Neural cell (in vitro differentiated cells): ENCODE results near the gene ANKRD60. TPM values are rescaled to one million over a fixed set of nuclear protein-coding genes. Genes with fewer than 3 reads are reported as not detected.

ENCODE experiments used
- H2AFZ ChIP-seq: fragments of 200-600, 300-800 bp; sonication (generic), shearing (Covaris generic); 2 replicates; pipeline ENCODE4 v1.6.0; 2014; ENCODE audit warnings: low read depth, mild to moderate bottlenecking, antibody characterized with exemption, low read length, moderate library complexity
- H3F3A ChIP-seq: fragments of 200-600 bp; shearing (Covaris generic); 2 replicates; pipeline ENCODE4 v1.6.1; 2016; ENCODE audit warnings: mild to moderate bottlenecking, moderate library complexity, mixed read lengths, antibody characterized with exemption, low read length; ENCODE audit not compliant: insufficient read depth, poor library complexity, severe bottlenecking
- H3K27ac ChIP-seq: fragments of 200-600, 300-800 bp; sonication (generic), shearing (Covaris generic); 2 replicates; pipeline ENCODE4 v1.5.1; 2014; ENCODE audit warnings: mild to moderate bottlenecking, low read length, moderate library complexity
- H3K27me3 ChIP-seq: fragments of 300-800, 200-600 bp; sonication (generic), shearing (Covaris generic); 2 replicates; pipeline ENCODE4 v1.6.0; 2014; ENCODE audit warnings: mild to moderate bottlenecking, low read depth, low read length, moderate library complexity; ENCODE audit not compliant: insufficient read depth
- H3K36me3 ChIP-seq: fragments of 300-800, 200-600 bp; sonication (generic), shearing (Covaris generic); 2 replicates; pipeline ENCODE4 v1.5.1; 2014; ENCODE audit warnings: mild to moderate bottlenecking, antibody characterized with exemption, low read length, moderate library complexity; ENCODE audit not compliant: insufficient read depth
- H3K4me2 ChIP-seq: fragments of 300-800, 200-600 bp; sonication (generic), shearing (Covaris generic); 2 replicates; pipeline ENCODE4 v1.6.0; 2014; ENCODE audit warnings: mild to moderate bottlenecking, low read length
- H3K4me3 ChIP-seq: fragments of 300-800, 200-600 bp; sonication (generic), shearing (Covaris generic); 2 replicates; pipeline ENCODE4 v1.5.1; 2014; ENCODE audit warnings: mild to moderate bottlenecking, low read length, moderate library complexity
- H3K79me2 ChIP-seq: fragments of 200-600 bp; shearing (Covaris generic); replicated peaks from 2 replicates; pipeline ENCODE4 v1.6.0; 2014; ENCODE audit warnings: mild to moderate bottlenecking, low read length, moderate library complexity; ENCODE audit not compliant: insufficient read depth
- H3K9ac ChIP-seq: fragments of 300-800, 200-600 bp; sonication (generic), shearing (Covaris generic); 2 replicates; pipeline ENCODE4 v1.6.1; 2016; ENCODE audit warnings: mild to moderate bottlenecking, low read length, mixed read lengths
- H3K9me2 ChIP-seq: fragments of 200-600 bp; shearing (Covaris generic); 2 replicates; pipeline ENCODE4 v1.6.1; 2016; ENCODE audit warnings: mild to moderate bottlenecking, low read length, mixed read lengths; ENCODE audit not compliant: insufficient read depth
- H3K9me3 ChIP-seq: fragments of 200-600, 300-800 bp; sonication (generic), shearing (Covaris generic); 2 replicates; pipeline ENCODE4 v1.6.1; 2016; ENCODE audit warnings: mild to moderate bottlenecking, mixed run types, low read length, moderate library complexity, mixed read lengths
- H4K20me1 ChIP-seq: fragments of 200-600 bp; shearing (Covaris generic); 2 replicates; pipeline ENCODE4 v1.6.1; 2016; ENCODE audit warnings: mild to moderate bottlenecking, mixed run types; ENCODE audit not compliant: insufficient read depth
- EP300 ChIP-seq: fragments of 450-650 bp; conservative IDR thresholded peaks from 2 replicates; pipeline ENCODE4 v1.6.1; 2014; ENCODE audit warnings: antibody characterized with exemption, mild to moderate bottlenecking, moderate library complexity; ENCODE audit not compliant: poor library complexity, severe bottlenecking
- EZH2 ChIP-seq: fragments of 200-600, 300-800 bp; shearing (Covaris generic), sonication (generic); IDR thresholded peaks from 2 replicates; pipeline ENCODE4 v1.6.1; 2014; ENCODE audit warnings: antibody characterized with exemption, low read length, borderline replicate concordance, mild to moderate bottlenecking; ENCODE audit not compliant: insufficient read depth, poor library complexity, severe bottlenecking
- MXI1 ChIP-seq: fragments of 450-650 bp; conservative IDR thresholded peaks from 2 replicates; pipeline ENCODE4 v1.6.1; 2014; ENCODE audit warnings: antibody characterized with exemption, mild to moderate bottlenecking; ENCODE audit not compliant: poor library complexity, severe bottlenecking
- POLR2AphosphoS5 ChIP-seq: IDR thresholded peaks from 2 replicates; pipeline ENCODE4 v1.6.1; 2012
- RAD21 ChIP-seq: fragments of 450-650 bp; conservative IDR thresholded peaks from 2 replicates; pipeline ENCODE4 v1.6.1; 2014; ENCODE audit warnings: antibody characterized with exemption, mild to moderate bottlenecking, moderate library complexity
- SMC3 ChIP-seq: fragments of 450-650 bp; conservative IDR thresholded peaks from 2 replicates; pipeline ENCODE4 v1.6.1; 2014; ENCODE audit warnings: antibody characterized with exemption, mild to moderate bottlenecking, moderate library complexity; ENCODE audit not compliant: poor library complexity
- TAF1 ChIP-seq: IDR thresholded peaks from 2 replicates; pipeline ENCODE4 v1.6.1; 2012; ENCODE audit warnings: low read depth
- polyA minus RNA-seq: library from RNA; depleted of rRNA, polyadenylated mRNA; stranded (reverse); fragments of >200 nt; gene quantifications from 2 replicates; pipeline ENCODE4 v1.2.3, GENCODE V29; 2014
- polyA plus RNA-seq: library from polyadenylated mRNA; depleted of rRNA; stranded (reverse); fragments of >200 nt; gene quantifications from 2 replicates; pipeline ENCODE4 v1.2.3, GENCODE V29; 2014
- TF ChIP-seq, protein P1 (sequence below): fragments of 450-650 bp; IDR thresholded peaks from 2 replicates; pipeline ENCODE4 v1.5.1; 2014; ENCODE audit warnings: antibody characterized with exemption, mild to moderate bottlenecking, moderate library complexity; ENCODE audit not compliant: poor library complexity, severe bottlenecking
- TF ChIP-seq, protein P2 (sequence below): IDR thresholded peaks from 2 replicates; pipeline ENCODE4 v1.6.1; 2012; ENCODE audit warnings: borderline replicate concordance

Gene ANKRD60, protein sequence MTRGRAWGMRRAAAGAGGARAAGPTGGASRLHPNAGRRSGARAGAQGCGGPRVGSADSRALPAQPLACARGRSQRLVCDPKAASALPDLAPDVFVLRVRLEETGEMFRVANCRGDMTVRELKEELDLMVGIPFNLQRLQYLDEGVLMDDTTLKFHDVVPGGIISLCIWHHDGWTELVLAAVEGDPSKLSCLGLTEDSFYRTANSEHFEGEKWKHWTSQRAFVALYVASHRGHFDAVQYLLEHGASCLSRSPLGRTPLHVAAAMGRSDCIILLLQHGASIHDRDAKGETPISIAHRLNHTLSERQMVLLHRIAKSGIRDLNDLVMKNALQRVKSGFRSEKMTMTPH
- polyA plus RNA-seq (not detected in 2 replicates), polyA minus RNA-seq (not detected in 2 replicates)

DNA sequence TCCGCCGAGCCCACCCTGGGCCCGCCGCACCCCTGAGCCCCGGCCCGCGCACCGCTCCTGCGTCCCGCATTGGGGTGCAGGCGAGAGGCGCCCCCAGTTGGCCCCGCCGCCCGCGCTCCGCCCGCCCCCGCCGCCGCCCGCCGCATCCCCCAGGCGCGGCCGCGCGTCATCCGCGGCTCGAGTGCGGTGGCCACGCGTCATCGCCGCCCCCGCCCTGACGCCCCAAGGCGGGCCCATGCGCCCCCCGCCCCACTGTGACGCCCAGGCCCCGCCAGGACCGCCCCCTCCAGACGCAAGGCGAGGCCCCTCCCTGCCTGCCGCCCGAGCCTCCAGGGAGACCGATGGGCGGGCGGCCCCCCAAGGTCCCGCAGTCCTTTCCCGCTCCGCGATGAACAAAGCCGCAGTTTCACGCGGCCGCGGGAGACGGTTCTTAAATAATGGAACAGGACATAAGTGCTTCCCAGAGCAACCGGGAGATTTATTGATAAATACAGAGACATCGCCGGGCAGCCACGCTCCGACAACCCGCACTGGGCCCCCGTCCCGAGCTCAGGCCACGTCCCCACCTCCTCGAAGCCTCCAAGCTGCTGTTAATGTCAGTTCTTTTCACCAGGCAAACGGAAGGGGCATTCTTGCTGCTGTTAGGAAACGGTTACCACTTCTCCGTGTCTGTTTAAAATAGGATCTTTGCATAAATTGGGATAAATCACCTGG lies at the start of gene ANKRD60:
Gene ANKRD60, minus strand, starts transcription at position 170 of the 714 bp plus-strand sequence. Its CDS starts 0 bp downstream, at position 170.
- no peak for TF ChIP-seq RAD21
- TF ChIP-seq EZH2: no peak
- TF ChIP-seq, protein P1, sequence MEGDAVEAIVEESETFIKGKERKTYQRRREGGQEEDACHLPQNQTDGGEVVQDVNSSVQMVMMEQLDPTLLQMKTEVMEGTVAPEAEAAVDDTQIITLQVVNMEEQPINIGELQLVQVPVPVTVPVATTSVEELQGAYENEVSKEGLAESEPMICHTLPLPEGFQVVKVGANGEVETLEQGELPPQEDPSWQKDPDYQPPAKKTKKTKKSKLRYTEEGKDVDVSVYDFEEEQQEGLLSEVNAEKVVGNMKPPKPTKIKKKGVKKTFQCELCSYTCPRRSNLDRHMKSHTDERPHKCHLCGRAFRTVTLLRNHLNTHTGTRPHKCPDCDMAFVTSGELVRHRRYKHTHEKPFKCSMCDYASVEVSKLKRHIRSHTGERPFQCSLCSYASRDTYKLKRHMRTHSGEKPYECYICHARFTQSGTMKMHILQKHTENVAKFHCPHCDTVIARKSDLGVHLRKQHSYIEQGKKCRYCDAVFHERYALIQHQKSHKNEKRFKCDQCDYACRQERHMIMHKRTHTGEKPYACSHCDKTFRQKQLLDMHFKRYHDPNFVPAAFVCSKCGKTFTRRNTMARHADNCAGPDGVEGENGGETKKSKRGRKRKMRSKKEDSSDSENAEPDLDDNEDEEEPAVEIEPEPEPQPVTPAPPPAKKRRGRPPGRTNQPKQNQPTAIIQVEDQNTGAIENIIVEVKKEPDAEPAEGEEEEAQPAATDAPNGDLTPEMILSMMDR: peak; percentile 15
- no peak for TF ChIP-seq MXI1
- TF ChIP-seq POLR2AphosphoS5: peak; percentile 19
- no peak within 1 kb of the TSS for H3K27ac ChIP-seq
- H3K79me2 ChIP-seq: no peaks in the 10 kb centered on the region
- H3K9me3 ChIP-seq: no peaks in the 10 kb centered on the region
- peak within 1 kb of the TSS; percentile 67 for H3K4me3 ChIP-seq
- peaks cover 38% of the 10 kb centered on the region for H3K27me3 ChIP-seq
- no peaks in the 10 kb centered on the region for H4K20me1 ChIP-seq
- H2AFZ ChIP-seq: no peak within 1 kb of the TSS
- H3K4me2 ChIP-seq: peak within 1 kb of the TSS; percentile 59
- H3K9me2 ChIP-seq: no peaks in the 10 kb centered on the region
- peak within 1 kb of the TSS; percentile 41 for H3K9ac ChIP-seq
- no peaks in the 10 kb centered on the region for H3K36me3 ChIP-seq
- H3F3A ChIP-seq: no peaks in the 10 kb centered on the region

DNA sequence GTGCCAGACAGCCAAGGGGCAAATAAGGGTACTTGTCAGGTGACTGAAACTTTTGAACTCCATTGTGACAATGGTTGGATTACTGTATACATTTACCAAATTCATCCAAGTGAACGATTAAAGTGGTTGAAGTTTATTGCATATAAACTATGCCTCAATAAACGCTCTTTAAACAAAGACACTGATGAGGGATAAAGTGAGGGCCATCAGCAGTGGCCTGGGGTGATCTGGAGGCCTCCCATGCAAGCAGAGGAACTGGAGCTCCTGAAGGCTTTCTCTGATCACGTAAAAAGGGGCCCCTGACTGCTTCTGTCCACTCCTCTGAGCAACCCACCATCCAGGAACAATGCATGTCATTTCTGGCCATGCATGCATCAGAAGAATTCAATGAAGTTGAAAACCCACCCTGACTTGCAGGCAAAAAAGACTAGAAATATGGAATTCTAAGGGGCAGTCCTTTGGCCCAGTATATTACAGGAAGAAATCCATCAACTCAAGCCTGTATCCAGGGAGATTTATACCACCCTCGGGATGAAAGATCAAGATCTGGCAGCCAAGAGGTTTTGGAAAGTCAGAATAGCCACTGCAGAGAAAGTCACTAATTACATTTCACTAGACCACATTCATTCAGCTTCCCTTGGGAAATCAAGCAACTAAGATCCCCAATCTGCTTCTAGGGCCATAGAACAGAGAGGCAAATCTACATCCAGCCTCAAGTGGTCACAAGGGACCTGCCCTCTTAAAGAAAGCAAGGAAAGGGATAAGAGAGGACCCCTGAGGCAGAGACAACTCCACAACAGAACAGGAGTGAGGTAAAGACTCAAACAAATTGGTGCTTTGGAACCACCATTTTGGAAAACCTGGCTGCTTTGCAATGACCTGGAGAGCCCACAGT lies 49.4 kb upstream of the ANKRD60 start:
- TF ChIP-seq, protein P2, sequence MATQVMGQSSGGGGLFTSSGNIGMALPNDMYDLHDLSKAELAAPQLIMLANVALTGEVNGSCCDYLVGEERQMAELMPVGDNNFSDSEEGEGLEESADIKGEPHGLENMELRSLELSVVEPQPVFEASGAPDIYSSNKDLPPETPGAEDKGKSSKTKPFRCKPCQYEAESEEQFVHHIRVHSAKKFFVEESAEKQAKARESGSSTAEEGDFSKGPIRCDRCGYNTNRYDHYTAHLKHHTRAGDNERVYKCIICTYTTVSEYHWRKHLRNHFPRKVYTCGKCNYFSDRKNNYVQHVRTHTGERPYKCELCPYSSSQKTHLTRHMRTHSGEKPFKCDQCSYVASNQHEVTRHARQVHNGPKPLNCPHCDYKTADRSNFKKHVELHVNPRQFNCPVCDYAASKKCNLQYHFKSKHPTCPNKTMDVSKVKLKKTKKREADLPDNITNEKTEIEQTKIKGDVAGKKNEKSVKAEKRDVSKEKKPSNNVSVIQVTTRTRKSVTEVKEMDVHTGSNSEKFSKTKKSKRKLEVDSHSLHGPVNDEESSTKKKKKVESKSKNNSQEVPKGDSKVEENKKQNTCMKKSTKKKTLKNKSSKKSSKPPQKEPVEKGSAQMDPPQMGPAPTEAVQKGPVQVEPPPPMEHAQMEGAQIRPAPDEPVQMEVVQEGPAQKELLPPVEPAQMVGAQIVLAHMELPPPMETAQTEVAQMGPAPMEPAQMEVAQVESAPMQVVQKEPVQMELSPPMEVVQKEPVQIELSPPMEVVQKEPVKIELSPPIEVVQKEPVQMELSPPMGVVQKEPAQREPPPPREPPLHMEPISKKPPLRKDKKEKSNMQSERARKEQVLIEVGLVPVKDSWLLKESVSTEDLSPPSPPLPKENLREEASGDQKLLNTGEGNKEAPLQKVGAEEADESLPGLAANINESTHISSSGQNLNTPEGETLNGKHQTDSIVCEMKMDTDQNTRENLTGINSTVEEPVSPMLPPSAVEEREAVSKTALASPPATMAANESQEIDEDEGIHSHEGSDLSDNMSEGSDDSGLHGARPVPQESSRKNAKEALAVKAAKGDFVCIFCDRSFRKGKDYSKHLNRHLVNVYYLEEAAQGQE: no peak
- no peak for TF ChIP-seq MXI1
- TF ChIP-seq, protein P1: no peak
- TF ChIP-seq SMC3: no peak
- TF ChIP-seq EP300: no peak
- TF ChIP-seq RAD21: no peak
- TF ChIP-seq TAF1: no peak
- TF ChIP-seq EZH2: no peak
- no peak for TF ChIP-seq POLR2AphosphoS5
- no peaks in the 10 kb centered on the region for H3K9me2 ChIP-seq
- no peaks in the 10 kb centered on the region for H3K36me3 ChIP-seq
- no peaks in the 10 kb centered on the region for H3K27me3 ChIP-seq
- no peak overlapping the region for H3K4me2 ChIP-seq
- no peaks in the 10 kb centered on the region for H3K9me3 ChIP-seq
- no peak overlapping the region for H3K27ac ChIP-seq
- no peaks in the 10 kb centered on the region for H3K79me2 ChIP-seq
- H4K20me1 ChIP-seq: no peaks in the 10 kb centered on the region
- H3K4me3 ChIP-seq: no peak overlapping the region
- no peak overlapping the region for H2AFZ ChIP-seq
- no peaks in the 10 kb centered on the region for H3F3A ChIP-seq
- no peak overlapping the region for H3K9ac ChIP-seq
